ENCODE measurements around the gene CBLL1.

GRCh38 chr7:107694386-107694785 lies 49.6 kb upstream of the CBLL1 start:
- TF ChIP-seq CTCF (IDR thresholded peaks at IDR 0.05), result no peak
- no peak for TF ChIP-seq EP300 (IDR thresholded peaks at IDR 0.05)
- no peak for TF ChIP-seq POLR2A (IDR thresholded peaks at IDR 0.05)

Data from ovary (tissue), 3 donors.